CD4-positive, alpha-beta T cell (primary cell): ENCODE data around the gene POLA1. TPM values are rescaled to one million over a fixed set of nuclear protein-coding genes. Genes with fewer than 3 reads are reported as not detected.

ENCODE experiments used
- ATAC-seq: fragments of 200-7000 bp; cut with Tn5 transposase; one replicate; pipeline ENCODE4 v1.10.0; 2022; ENCODE audit warnings: mild to moderate bottlenecking; ENCODE audit not compliant: poor library complexity
- CTCF ChIA-PET: fragments of 350-600 bp; sonication (Branson Sonifier 250); formaldehyde crosslinking; loops from one replicate; lab custom pipeline; 2021; ENCODE audit warnings: antibody characterized with exemption, inconsistent platforms; lab: Charles Lee
- POLR2A ChIA-PET: fragments of 350-600 bp; sonication (Branson Sonifier 250); formaldehyde crosslinking; loops from one replicate; lab custom pipeline; 2021; ENCODE audit warnings: antibody characterized with exemption, inconsistent platforms; lab: Charles Lee
- DNase-seq, 14 experiments: peaks; one replicate each; pipeline ENCODE4 v3.0.0-alpha.2; 2013 to 2020; ENCODE audit warnings: mixed read lengths in 2 of 14
- H3K27ac ChIP-seq, 2 donors: one replicate each; pipeline versions ENCODE4 v1.5.1 to v1.7.0; 2013; ENCODE audit warnings: low read length in 2 of 2, low read depth in 1 of 2, mild to moderate bottlenecking in 1 of 2
- H3K27me3 ChIP-seq, 2 experiments: 1 replicate in 1 of 2; 2 replicates in 1 of 2; pipeline versions ENCODE4 v1.6.1 to v1.7.0; 2013; ENCODE audit warnings: low read length in 2 of 2, control low read depth in 1 of 2, mild to moderate bottlenecking in 1 of 2, moderate library complexity in 1 of 2; ENCODE audit not compliant: insufficient read depth in 2 of 2, control insufficient read depth in 1 of 2
- H3K36me3 ChIP-seq: one replicate; pipeline ENCODE4 v1.6.1; 2013; ENCODE audit warnings: low read length, control low read depth; ENCODE audit not compliant: insufficient read depth
- H3K4me1 ChIP-seq: one replicate; pipeline ENCODE4 v1.6.1; 2013; ENCODE audit warnings: low read length, control low read depth; ENCODE audit not compliant: insufficient read depth
- H3K4me3 ChIP-seq: one replicate; pipeline ENCODE4 v1.5.1; 2013; ENCODE audit warnings: mild to moderate bottlenecking, low read length, moderate library complexity
- H3K9me3 ChIP-seq, 2 experiments: 1 replicate in 1 of 2; 2 replicates in 1 of 2; pipeline versions ENCODE4 v1.6.1 to v1.7.0; 2013; ENCODE audit warnings: low read length in 2 of 2, mild to moderate bottlenecking in 2 of 2, control low read depth in 1 of 2, moderate library complexity in 1 of 2; ENCODE audit not compliant: control insufficient read depth in 1 of 2, insufficient read depth in 1 of 2
- H3K27ac Mint-ChIP-seq: one replicate; pipeline ENCODE4 v1.8.0; 2020; ENCODE audit warnings: mixed read lengths
- H3K27me3 Mint-ChIP-seq: one replicate; pipeline ENCODE4 v1.8.0; 2021; ENCODE audit warnings: mixed read lengths
- H3K36me3 Mint-ChIP-seq: one replicate; pipeline ENCODE4 v1.8.0; 2021; ENCODE audit warnings: low read depth, mixed read lengths
- H3K4me1 Mint-ChIP-seq: one replicate; pipeline ENCODE4 v1.8.0; 2021; ENCODE audit warnings: low read depth, mixed read lengths
- H3K4me3 Mint-ChIP-seq: one replicate; pipeline ENCODE4 v1.8.0; 2020; ENCODE audit warnings: mild to moderate bottlenecking, mixed read lengths
- H3K9me3 Mint-ChIP-seq: one replicate; pipeline ENCODE4 v1.8.0; 2020; ENCODE audit warnings: mixed read lengths
- intact Hi-C, 2 experiments: fragments of 100-400 bp; cut with DNase I in 1 of 2; cut with micrococcal nuclease in 1 of 2; formaldehyde crosslinking; loops; one replicate each; pipeline versions ENCODE4 v1.15.1 to v1.9.0; 2023 to 2025; cut with DNase I, micrococcal nuclease
- polyA plus RNA-seq, 2 donors: library from polyadenylated mRNA; unstranded; fragments of 120-200 nt; gene quantifications; one replicate each; pipeline ENCODE4 v1.2.1, GENCODE V29; 2013
- total RNA-seq, 174 experiments: library from RNA in 2 of 174; stranded (reverse) in 2 of 174; gene quantifications; one replicate each; pipeline ENCODE4 v1.2.3 and lab custom pipeline; 2021 to 2026
- TF ChIP-seq, protein P1 (sequence below): fragments of 200-600 bp; IDR thresholded peaks from one replicate; pipeline ENCODE4 v1.8.0; 2022; ENCODE audit warnings: antibody characterized with exemption, mild to moderate bottlenecking

Gene POLA1, protein sequence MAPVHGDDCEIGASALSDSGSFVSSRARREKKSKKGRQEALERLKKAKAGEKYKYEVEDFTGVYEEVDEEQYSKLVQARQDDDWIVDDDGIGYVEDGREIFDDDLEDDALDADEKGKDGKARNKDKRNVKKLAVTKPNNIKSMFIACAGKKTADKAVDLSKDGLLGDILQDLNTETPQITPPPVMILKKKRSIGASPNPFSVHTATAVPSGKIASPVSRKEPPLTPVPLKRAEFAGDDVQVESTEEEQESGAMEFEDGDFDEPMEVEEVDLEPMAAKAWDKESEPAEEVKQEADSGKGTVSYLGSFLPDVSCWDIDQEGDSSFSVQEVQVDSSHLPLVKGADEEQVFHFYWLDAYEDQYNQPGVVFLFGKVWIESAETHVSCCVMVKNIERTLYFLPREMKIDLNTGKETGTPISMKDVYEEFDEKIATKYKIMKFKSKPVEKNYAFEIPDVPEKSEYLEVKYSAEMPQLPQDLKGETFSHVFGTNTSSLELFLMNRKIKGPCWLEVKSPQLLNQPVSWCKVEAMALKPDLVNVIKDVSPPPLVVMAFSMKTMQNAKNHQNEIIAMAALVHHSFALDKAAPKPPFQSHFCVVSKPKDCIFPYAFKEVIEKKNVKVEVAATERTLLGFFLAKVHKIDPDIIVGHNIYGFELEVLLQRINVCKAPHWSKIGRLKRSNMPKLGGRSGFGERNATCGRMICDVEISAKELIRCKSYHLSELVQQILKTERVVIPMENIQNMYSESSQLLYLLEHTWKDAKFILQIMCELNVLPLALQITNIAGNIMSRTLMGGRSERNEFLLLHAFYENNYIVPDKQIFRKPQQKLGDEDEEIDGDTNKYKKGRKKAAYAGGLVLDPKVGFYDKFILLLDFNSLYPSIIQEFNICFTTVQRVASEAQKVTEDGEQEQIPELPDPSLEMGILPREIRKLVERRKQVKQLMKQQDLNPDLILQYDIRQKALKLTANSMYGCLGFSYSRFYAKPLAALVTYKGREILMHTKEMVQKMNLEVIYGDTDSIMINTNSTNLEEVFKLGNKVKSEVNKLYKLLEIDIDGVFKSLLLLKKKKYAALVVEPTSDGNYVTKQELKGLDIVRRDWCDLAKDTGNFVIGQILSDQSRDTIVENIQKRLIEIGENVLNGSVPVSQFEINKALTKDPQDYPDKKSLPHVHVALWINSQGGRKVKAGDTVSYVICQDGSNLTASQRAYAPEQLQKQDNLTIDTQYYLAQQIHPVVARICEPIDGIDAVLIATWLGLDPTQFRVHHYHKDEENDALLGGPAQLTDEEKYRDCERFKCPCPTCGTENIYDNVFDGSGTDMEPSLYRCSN (N-terminal part only)
- 1 to 10 TPM; 4.7 TPM for total RNA-seq
- polyA plus RNA-seq (2013, experiment 1 of 2), result 6.3 TPM
- 7.5 TPM for polyA plus RNA-seq (2013, experiment 2 of 2)
- 6.8 to 213 (median 24.6) reads per million in 172 experiments for total RNA-seq (lab: John Stamatoyannopoulos, UW)

DNA sequence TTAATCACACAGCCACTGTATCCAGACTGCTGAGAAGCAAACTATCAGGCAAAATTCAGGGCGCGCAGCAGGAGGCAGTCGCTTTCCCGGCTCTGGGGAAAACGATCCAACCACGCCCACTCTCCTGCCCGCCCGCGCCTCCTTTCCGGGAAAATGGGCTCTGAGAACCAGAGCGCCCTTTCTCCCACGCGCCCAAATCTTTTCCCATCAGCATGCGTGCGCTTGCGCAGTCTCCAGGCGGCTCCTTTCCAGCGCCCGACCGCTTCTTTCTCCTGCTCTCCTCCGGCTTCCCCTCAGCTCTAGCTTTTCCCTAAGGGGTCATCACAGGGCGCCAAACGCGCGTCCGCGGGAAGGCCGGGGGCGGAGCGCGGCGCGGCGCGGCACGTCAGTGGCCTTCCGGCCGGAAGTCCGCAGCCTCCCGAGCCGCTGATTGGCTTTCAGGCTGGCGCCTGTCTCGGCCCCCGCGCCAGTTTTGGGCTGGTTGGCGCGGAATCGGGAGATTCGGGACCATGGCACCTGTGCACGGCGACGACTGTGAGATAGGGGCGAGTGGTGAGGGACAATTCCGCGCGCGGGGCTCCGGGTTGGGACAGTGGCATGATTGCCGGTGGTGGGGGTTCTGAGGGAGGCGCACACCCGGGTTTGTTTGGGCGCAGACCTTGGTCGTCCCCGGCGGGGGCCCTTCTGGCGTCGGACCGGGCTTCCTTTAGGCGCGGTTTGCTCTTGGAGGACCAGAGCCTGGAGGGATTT, at the start of gene POLA1:
Gene POLA1, plus strand, starts transcription at position 466 of the 750 bp plus-strand sequence. Its CDS starts 44 bp downstream, at position 510.
- H3K27me3 ChIP-seq, result no peaks in the 10 kb centered on the region
- DNase-seq (peak; percentile 18 to 82 (median 40)), ATAC-seq (peak; percentile 85)
- no peaks in the 10 kb centered on the region for H3K9me3 ChIP-seq
- H3K27me3 Mint-ChIP-seq, result no peaks in the 10 kb centered on the region
- no peaks in the 10 kb centered on the region for H3K36me3 Mint-ChIP-seq
- CTCF ChIA-PET, result no interaction called here
- TF ChIP-seq, protein P1, sequence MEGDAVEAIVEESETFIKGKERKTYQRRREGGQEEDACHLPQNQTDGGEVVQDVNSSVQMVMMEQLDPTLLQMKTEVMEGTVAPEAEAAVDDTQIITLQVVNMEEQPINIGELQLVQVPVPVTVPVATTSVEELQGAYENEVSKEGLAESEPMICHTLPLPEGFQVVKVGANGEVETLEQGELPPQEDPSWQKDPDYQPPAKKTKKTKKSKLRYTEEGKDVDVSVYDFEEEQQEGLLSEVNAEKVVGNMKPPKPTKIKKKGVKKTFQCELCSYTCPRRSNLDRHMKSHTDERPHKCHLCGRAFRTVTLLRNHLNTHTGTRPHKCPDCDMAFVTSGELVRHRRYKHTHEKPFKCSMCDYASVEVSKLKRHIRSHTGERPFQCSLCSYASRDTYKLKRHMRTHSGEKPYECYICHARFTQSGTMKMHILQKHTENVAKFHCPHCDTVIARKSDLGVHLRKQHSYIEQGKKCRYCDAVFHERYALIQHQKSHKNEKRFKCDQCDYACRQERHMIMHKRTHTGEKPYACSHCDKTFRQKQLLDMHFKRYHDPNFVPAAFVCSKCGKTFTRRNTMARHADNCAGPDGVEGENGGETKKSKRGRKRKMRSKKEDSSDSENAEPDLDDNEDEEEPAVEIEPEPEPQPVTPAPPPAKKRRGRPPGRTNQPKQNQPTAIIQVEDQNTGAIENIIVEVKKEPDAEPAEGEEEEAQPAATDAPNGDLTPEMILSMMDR, result no peak
- POLR2A ChIA-PET, result no interaction called here
- intact Hi-C loops, result no loop called here
- H3K27ac ChIP-seq, result peak within 1 kb of the TSS in 1 of 2 donors; percentile 48
- H3K4me3 Mint-ChIP-seq, result peak within 1 kb of the TSS; percentile 92
- H3K9me3 Mint-ChIP-seq, result no peaks in the 10 kb centered on the region
- peaks cover 19% of the 10 kb centered on the region for H3K4me1 Mint-ChIP-seq
- H3K4me3 ChIP-seq, result peak within 1 kb of the TSS; percentile 81
- H3K36me3 ChIP-seq, result no peaks in the 10 kb centered on the region
- H3K4me1 ChIP-seq, result peaks cover 5% of the 10 kb centered on the region
- H3K27ac Mint-ChIP-seq, result peak within 1 kb of the TSS; percentile 51

DNA sequence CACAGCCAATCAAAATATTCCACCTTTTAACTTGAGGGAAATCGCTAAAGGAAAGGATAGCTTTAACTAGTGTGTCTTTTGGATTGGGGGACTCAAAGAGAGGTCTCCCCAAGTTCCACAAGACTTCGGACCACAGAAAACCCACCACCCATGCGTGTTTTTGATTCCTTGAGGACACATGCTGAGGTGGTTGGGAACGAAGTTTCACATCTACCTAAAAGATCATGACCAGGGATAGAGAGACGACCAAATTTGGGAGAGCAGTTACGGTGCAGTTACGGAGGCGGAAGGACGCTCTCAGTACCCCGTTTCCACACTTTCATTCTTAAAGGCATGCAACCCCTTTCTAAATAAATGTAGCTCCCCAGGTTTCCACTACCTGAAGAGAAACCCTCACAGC, 47.7 kb upstream of the POLA1 start:
- Mint-ChIP-seq H3K36me3 (no peaks in the 10 kb centered on the region), H3K4me3 (peak overlapping the region; percentile 48), H3K27ac (no peak overlapping the region), H3K27me3 (peaks cover 16% of the 10 kb centered on the region), H3K9me3 (no peaks in the 10 kb centered on the region), H3K4me1 (peaks cover 16% of the 10 kb centered on the region)
- ATAC-seq (no peak), DNase-seq (peak in 1 of 14 experiments; percentile 0)
- CTCF ChIA-PET, result no interaction called here
- Histone ChIP-seq H3K9me3 (no peaks in the 10 kb centered on the region), H3K27ac (no peak overlapping the region), H3K27me3 (peaks cover 0 to 3% of the 10 kb centered on the region in 2 experiments), H3K36me3 (no peaks in the 10 kb centered on the region), H3K4me1 (peaks cover 13% of the 10 kb centered on the region), H3K4me3 (no peak overlapping the region)
- POLR2A ChIA-PET, result no interaction called here
- intact Hi-C loops, result no loop called here
- TF ChIP-seq, protein P1, result no peak
